Smooth muscle cell (in vitro differentiated cells): ENCODE data around the gene ZNF177. TPM values are rescaled to one million over a fixed set of nuclear protein-coding genes. Genes with fewer than 3 reads are reported as not detected.
"Not testable (repeated sequence)": the region's sequence is repeated elsewhere in the genome, so short reads cannot be mapped to it uniquely, and the experiment has no call there.

Experiments used
- DNase-seq: peaks from one replicate; lab custom pipeline; 2025; ENCODE audit not compliant: unreplicated experiment; lab: John Stamatoyannopoulos, UW
- H2AFZ ChIP-seq: fragments of 200-600 bp; sonication (generic); 2 replicates; pipeline ENCODE4 v1.6.0; 2016; ENCODE audit warnings: antibody characterized with exemption, low read depth, mild to moderate bottlenecking
- H3F3A ChIP-seq: fragments of 200-600 bp; sonication (generic); 2 replicates; pipeline ENCODE4 v1.6.0; 2017; ENCODE audit warnings: antibody characterized with exemption, low read depth
- H3K27ac ChIP-seq: fragments of 200-600 bp; sonication (generic); 2 replicates; pipeline ENCODE4 v1.5.1; 2016; ENCODE audit warnings: low read depth, mild to moderate bottlenecking
- H3K27me3 ChIP-seq: fragments of 200-600 bp; sonication (generic); 2 replicates; pipeline ENCODE4 v1.6.1; 2016; ENCODE audit warnings: low read depth, mild to moderate bottlenecking
- H3K36me3 ChIP-seq: fragments of 200-600 bp; sonication (generic); 2 replicates; pipeline ENCODE4 v1.5.1; 2016; ENCODE audit warnings: low read depth
- H3K4me1 ChIP-seq: fragments of 200-600 bp; sonication (generic); 2 replicates; pipeline ENCODE4 v1.5.1; 2016; ENCODE audit warnings: low read depth
- H3K4me2 ChIP-seq: fragments of 200-600 bp; sonication (generic); 2 replicates; pipeline ENCODE4 v1.6.0; 2016; ENCODE audit warnings: mild to moderate bottlenecking
- H3K4me3 ChIP-seq: fragments of 200-600 bp; sonication (generic); 2 replicates; pipeline ENCODE4 v1.5.1; 2016; ENCODE audit warnings: mild to moderate bottlenecking
- H3K79me2 ChIP-seq: fragments of 200-600 bp; sonication (generic); 2 replicates; pipeline ENCODE4 v1.6.0; 2016; ENCODE audit warnings: low read depth, mild to moderate bottlenecking
- H3K9ac ChIP-seq: fragments of 200-600 bp; sonication (generic); 2 replicates; pipeline ENCODE4 v1.6.0; 2016; ENCODE audit warnings: low read depth
- H3K9me3 ChIP-seq: fragments of 200-600 bp; sonication (generic); replicated peaks from 2 replicates; pipeline ENCODE4 v1.5.1; 2016; ENCODE audit warnings: low read depth
- H4K20me1 ChIP-seq: fragments of 200-600 bp; sonication (generic); 2 replicates; pipeline ENCODE4 v1.6.0; 2016; ENCODE audit warnings: low read depth
- CTCF ChIP-seq: fragments of 200-600 bp; sonication (generic); IDR thresholded peaks from 2 replicates; pipeline ENCODE4 v1.5.1; 2017; ENCODE audit warnings: borderline replicate concordance, mild to moderate bottlenecking, antibody characterized with exemption; ENCODE audit not compliant: insufficient read depth, poor library complexity, severe bottlenecking
- WGBS: methylation state at CpG from one replicate; pipeline ENCODE4 v1.1.7; 2016; ENCODE audit warnings: low lambda C conversion rate; 5-methylcytosine and 5-hydroxymethylcytosine counted together
- polyA plus RNA-seq: library from polyadenylated mRNA; unstranded; fragments of >200 nt; fragmentation: Nextera tagmentation; extraction: Ambion mirVana; gene quantifications from 2 replicates; pipeline ENCODE4 v1.2.1, GENCODE V29; 2016
- total RNA-seq: library from RNA; depleted of rRNA; stranded (reverse); fragments of >200 nt; gene quantifications from 2 replicates; pipeline ENCODE4 v1.2.3, GENCODE V29; 2014

Gene ZNF177
- total RNA-seq = 4.8 and 5.3 TPM in 2 replicates
- 2.4 and 2.8 TPM in 2 replicates for polyA plus RNA-seq

- Histone ChIP-seq H3K27ac (no peak within 1 kb of the TSS), H3K4me3 (no peak within 1 kb of the TSS), H3K36me3 (peaks cover 4% of the 10 kb centered on the region), H3K9me3 (peaks cover 34% of the 10 kb centered on the region), H3K4me1 (no peaks in the 10 kb centered on the region), H3K27me3 (no peaks in the 10 kb centered on the region), H3K4me2 (no peak within 1 kb of the TSS), H3F3A (no peaks in the 10 kb centered on the region), H4K20me1 (no peaks in the 10 kb centered on the region), H3K9ac (no peak within 1 kb of the TSS), H3K79me2 (no peaks in the 10 kb centered on the region), H2AFZ (no peak within 1 kb of the TSS)
- TF ChIP-seq CTCF = no peak
- DNase-seq = no peak
- WGBS = 99% methylated on average over 28 of the region's 28 CpGs
These were observed at the start of gene ZNF177 for GRCh38 chr19:9362905-9363304. ZNF177 (plus strand) TSS chr19:9363013; CDS start chr19:9378312, 15,299 bp downstream.

- no peaks in the 10 kb centered on the region for H3K27me3 ChIP-seq
- WGBS = 63% methylated on average over 4 of the region's 4 CpGs
- H3K36me3 ChIP-seq = no peaks in the 10 kb centered on the region
- H3K4me1 ChIP-seq = peaks cover 2% of the 10 kb centered on the region
- H4K20me1 ChIP-seq = no peaks in the 10 kb centered on the region
- no peak overlapping the region for H2AFZ ChIP-seq
- no peaks in the 10 kb centered on the region for H3K9me3 ChIP-seq
- H3K4me2 ChIP-seq = no peak overlapping the region
- no peak overlapping the region for H3K9ac ChIP-seq
- TF ChIP-seq CTCF = no peak
- H3F3A ChIP-seq = peaks cover 3% of the 10 kb centered on the region
- H3K4me3 ChIP-seq = no peak overlapping the region
- H3K27ac ChIP-seq = no peak overlapping the region
- peaks cover 2% of the 10 kb centered on the region for H3K79me2 ChIP-seq
- DNase-seq = no peak
These were observed 49.1 kb upstream of the ZNF177 start for GRCh38 chr19:9313756-9314155.

- H2AFZ ChIP-seq = no peak overlapping the region
- WGBS = 90% methylated on average over 13 of the region's 23 CpGs
- H3K9me3 ChIP-seq = no peaks in the 10 kb centered on the region
- no peak overlapping the region for H3K4me2 ChIP-seq
- no peaks in the 10 kb centered on the region for H3K4me1 ChIP-seq
- peaks cover 6% of the 10 kb centered on the region for H3F3A ChIP-seq
- H3K27ac ChIP-seq = no peak overlapping the region
- no peaks in the 10 kb centered on the region for H4K20me1 ChIP-seq
- TF ChIP-seq CTCF = no peak
- no peak overlapping the region for H3K9ac ChIP-seq
- H3K36me3 ChIP-seq = no peaks in the 10 kb centered on the region
- H3K27me3 ChIP-seq = no peaks in the 10 kb centered on the region
- DNase-seq = no peak
- peaks cover 18% of the 10 kb centered on the region for H3K79me2 ChIP-seq
- H3K4me3 ChIP-seq = no peak overlapping the region
These were observed 41.5 kb upstream of the ZNF177 start for GRCh38 chr19:9321338-9321737.

- H2AFZ ChIP-seq, H4K20me1 ChIP-seq, H3K27ac ChIP-seq, H3K9me3 ChIP-seq, H3K9ac ChIP-seq, H3K27me3 ChIP-seq, H3K4me1 ChIP-seq, H3K36me3 ChIP-seq, H3K4me2 ChIP-seq, H3F3A ChIP-seq, DNase-seq, H3K4me3 ChIP-seq: not testable (repeated sequence)
- H3K79me2 ChIP-seq = peaks cover 22% of the 10 kb centered on the region
- 84% methylated on average over 7 of the region's 14 CpGs for WGBS
These were observed 41.1 kb upstream of the ZNF177 start for GRCh38 chr19:9321756-9322155.

- DNase-seq, H3K9me3 ChIP-seq, H3K9ac ChIP-seq, H2AFZ ChIP-seq, H4K20me1 ChIP-seq, H3K27me3 ChIP-seq, H3K4me2 ChIP-seq, H3K36me3 ChIP-seq, H3K4me1 ChIP-seq, H3K27ac ChIP-seq, H3K4me3 ChIP-seq, H3F3A ChIP-seq: not testable (repeated sequence)
- WGBS = 92% methylated on average over 10 of the region's 10 CpGs
- peaks cover 24% of the 10 kb centered on the region for H3K79me2 ChIP-seq
These were observed 40.6 kb upstream of the ZNF177 start for GRCh38 chr19:9322201-9322600.
